Fibroblast of mammary gland (primary cell): ENCODE data around the gene ASB16.

Experiments
- DNase-seq: peaks from one replicate; pipeline ENCODE4 v3.0.0-alpha.2; 2010; ENCODE audit warnings: low read depth
- H3K4me3 ChIP-seq: 2 replicates; pipeline ENCODE4 v1.5.1; 2011; ENCODE audit warnings: low read depth, mild to moderate bottlenecking, low read length, moderate library complexity; ENCODE audit not compliant: control insufficient read depth
- CTCF ChIP-seq: conservative IDR thresholded peaks from 2 replicates; pipeline ENCODE4 v1.5.1; 2011; ENCODE audit warnings: low read depth, low read length, inconsistent platforms; ENCODE audit not compliant: control insufficient read depth, insufficient read depth

Gene ASB16

GRCh38 chr17:44192750-44193149, 22.2 kb downstream of the ASB16 start:
- no peak overlapping the region for H3K4me3 ChIP-seq
- no peak for DNase-seq
- no peak for TF ChIP-seq CTCF

GRCh38 chr17:44193326-44194084, 23.0 kb downstream of the ASB16 start:
- TF ChIP-seq CTCF, result no peak
- H3K4me3 ChIP-seq, result no peak overlapping the region
- no peak for DNase-seq

GRCh38 chr17:44197107-44197506, 26.6 kb downstream of the ASB16 start:
- H3K4me3 ChIP-seq, result no peak overlapping the region
- no peak for DNase-seq
- no peak for TF ChIP-seq CTCF

DNA sequence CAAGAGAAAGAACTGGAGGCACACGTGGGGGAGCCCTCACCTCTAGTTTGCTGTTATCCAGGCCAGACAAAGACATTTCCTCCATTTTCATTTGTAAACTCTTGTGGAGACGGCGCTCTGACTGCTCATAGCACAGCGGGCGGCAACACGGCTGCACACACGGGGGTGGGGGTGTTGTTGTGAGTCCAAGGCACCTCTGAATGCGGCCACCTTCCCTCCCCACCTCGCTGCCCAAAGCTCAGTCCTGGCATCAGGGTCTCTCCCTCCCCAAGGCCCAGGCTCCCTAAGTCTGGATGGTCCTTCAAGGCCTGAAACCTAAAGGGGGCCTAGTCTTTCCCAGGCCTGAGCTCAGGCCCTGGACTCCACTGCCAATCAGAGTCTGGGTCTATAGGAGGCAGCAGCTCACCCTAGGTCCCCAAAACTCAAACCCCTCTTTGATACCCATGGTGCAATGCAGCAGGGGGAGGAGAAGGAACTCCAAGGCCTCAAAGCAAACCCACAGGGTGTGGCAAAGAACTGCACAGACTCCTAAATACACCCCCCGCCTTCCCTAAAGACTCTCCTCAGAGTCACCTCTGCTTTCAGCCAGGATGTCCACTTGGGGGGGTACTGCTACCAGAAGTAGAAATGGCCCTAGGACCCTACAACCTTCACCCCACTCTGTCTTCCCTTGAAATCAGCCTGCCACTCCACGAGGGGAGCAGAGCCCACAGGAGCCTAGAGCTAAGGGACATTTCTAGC, 27.6 kb downstream of the ASB16 start:
- peak; percentile 76 for DNase-seq
- peak; percentile 14 for TF ChIP-seq CTCF
- H3K4me3 ChIP-seq, result peak overlapping the region; percentile 76

DNA sequence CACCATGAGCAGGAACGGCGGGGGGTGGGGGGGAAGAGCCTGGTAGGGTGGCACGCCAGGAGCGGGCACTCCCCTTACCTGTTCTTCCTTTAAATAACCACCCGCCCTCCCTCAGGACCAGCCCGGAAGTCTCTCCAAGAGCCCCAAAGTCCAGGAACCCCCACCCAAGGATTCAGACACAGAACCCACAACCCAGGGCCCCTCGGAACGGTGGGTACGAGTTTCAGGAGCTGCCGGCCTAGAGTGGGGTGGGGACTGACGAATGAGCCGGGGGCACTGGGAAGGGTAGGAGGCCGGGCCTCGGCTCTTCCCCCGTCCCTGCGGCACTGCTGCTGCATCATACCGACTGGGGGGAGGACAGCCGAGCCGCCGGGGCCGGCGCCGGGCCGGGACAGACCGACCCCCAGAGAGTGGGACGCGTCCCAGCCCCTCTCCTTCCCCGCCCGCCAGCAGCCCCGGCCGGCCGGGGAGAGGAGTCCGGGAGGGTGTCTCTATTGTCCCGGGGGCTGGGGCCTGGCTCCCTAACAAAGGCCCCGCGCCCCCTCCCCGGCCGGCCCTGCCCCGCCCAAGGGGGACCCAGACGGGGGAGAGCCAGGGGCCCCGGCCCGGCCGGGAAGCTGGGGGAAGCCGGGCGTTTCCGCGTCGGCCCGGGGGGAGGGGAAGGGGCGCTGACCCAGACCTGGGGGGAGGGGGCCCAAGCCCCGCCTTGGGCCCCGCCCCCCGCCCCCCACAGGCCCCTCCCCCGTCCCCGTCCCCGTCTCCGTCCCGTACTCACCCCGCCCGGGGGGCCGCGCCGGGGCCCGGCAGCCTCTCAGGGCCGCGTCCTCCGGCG, 28.4 kb downstream of the ASB16 start:
- no peak for DNase-seq
- no peak for TF ChIP-seq CTCF
- peak overlapping the region; percentile 76 for H3K4me3 ChIP-seq
